Smooth muscle cell (in vitro differentiated cells): ENCODE measurements around the gene ITGA7. TPM values are rescaled to one million over a fixed set of nuclear protein-coding genes. Genes with fewer than 3 reads are reported as not detected.
"Not testable (repeated sequence)": the region's sequence is repeated elsewhere in the genome, so short reads cannot be mapped to it uniquely, and the experiment has no call there.

Source experiments
- DNase-seq: peaks from one replicate; lab custom pipeline; 2025; ENCODE audit not compliant: unreplicated experiment; lab: John Stamatoyannopoulos, UW
- H2AFZ ChIP-seq: fragments of 200-600 bp; sonication (generic); 2 replicates; pipeline ENCODE4 v1.6.0; 2016; ENCODE audit warnings: antibody characterized with exemption, low read depth, mild to moderate bottlenecking
- H3F3A ChIP-seq: fragments of 200-600 bp; sonication (generic); 2 replicates; pipeline ENCODE4 v1.6.0; 2017; ENCODE audit warnings: antibody characterized with exemption, low read depth
- H3K27ac ChIP-seq: fragments of 200-600 bp; sonication (generic); 2 replicates; pipeline ENCODE4 v1.5.1; 2016; ENCODE audit warnings: low read depth, mild to moderate bottlenecking
- H3K27me3 ChIP-seq: fragments of 200-600 bp; sonication (generic); 2 replicates; pipeline ENCODE4 v1.6.1; 2016; ENCODE audit warnings: low read depth, mild to moderate bottlenecking
- H3K36me3 ChIP-seq: fragments of 200-600 bp; sonication (generic); 2 replicates; pipeline ENCODE4 v1.5.1; 2016; ENCODE audit warnings: low read depth
- H3K4me1 ChIP-seq: fragments of 200-600 bp; sonication (generic); 2 replicates; pipeline ENCODE4 v1.5.1; 2016; ENCODE audit warnings: low read depth
- H3K4me2 ChIP-seq: fragments of 200-600 bp; sonication (generic); 2 replicates; pipeline ENCODE4 v1.6.0; 2016; ENCODE audit warnings: mild to moderate bottlenecking
- H3K4me3 ChIP-seq: fragments of 200-600 bp; sonication (generic); 2 replicates; pipeline ENCODE4 v1.5.1; 2016; ENCODE audit warnings: mild to moderate bottlenecking
- H3K79me2 ChIP-seq: fragments of 200-600 bp; sonication (generic); 2 replicates; pipeline ENCODE4 v1.6.0; 2016; ENCODE audit warnings: low read depth, mild to moderate bottlenecking
- H3K9ac ChIP-seq: fragments of 200-600 bp; sonication (generic); 2 replicates; pipeline ENCODE4 v1.6.0; 2016; ENCODE audit warnings: low read depth
- H3K9me3 ChIP-seq: fragments of 200-600 bp; sonication (generic); replicated peaks from 2 replicates; pipeline ENCODE4 v1.5.1; 2016; ENCODE audit warnings: low read depth
- H4K20me1 ChIP-seq: fragments of 200-600 bp; sonication (generic); 2 replicates; pipeline ENCODE4 v1.6.0; 2016; ENCODE audit warnings: low read depth
- CTCF ChIP-seq: fragments of 200-600 bp; sonication (generic); IDR thresholded peaks from 2 replicates; pipeline ENCODE4 v1.5.1; 2017; ENCODE audit warnings: borderline replicate concordance, mild to moderate bottlenecking, antibody characterized with exemption; ENCODE audit not compliant: insufficient read depth, poor library complexity, severe bottlenecking
- WGBS: methylation state at CpG from one replicate; pipeline ENCODE4 v1.1.7; 2016; ENCODE audit warnings: low lambda C conversion rate; 5-methylcytosine and 5-hydroxymethylcytosine counted together
- polyA plus RNA-seq: library from polyadenylated mRNA; unstranded; fragments of >200 nt; fragmentation: Nextera tagmentation; extraction: Ambion mirVana; gene quantifications from 2 replicates; pipeline ENCODE4 v1.2.1, GENCODE V29; 2016
- total RNA-seq: library from RNA; depleted of rRNA; stranded (reverse); fragments of >200 nt; gene quantifications from 2 replicates; pipeline ENCODE4 v1.2.3, GENCODE V29; 2014

The ITGA7 gene
- total and polyA plus RNA-seq, 2 experiments from 2014 or later = 0.90 to 1.1 TPM

- Histone ChIP-seq H3K27ac (no peak overlapping the region), H3K4me1 (no peaks in the 10 kb centered on the region), H3K79me2 (no peaks in the 10 kb centered on the region), H3K9ac (no peak overlapping the region), H4K20me1 (no peaks in the 10 kb centered on the region), H3K9me3 (no peaks in the 10 kb centered on the region), H2AFZ (no peak overlapping the region), H3K36me3 (no peaks in the 10 kb centered on the region), H3K27me3 (peaks cover 4% of the 10 kb centered on the region), H3F3A (no peaks in the 10 kb centered on the region), H3K4me3 (no peak overlapping the region), H3K4me2 (no peak overlapping the region)
- no peak for DNase-seq
- no peak for TF ChIP-seq CTCF
- 91% methylated on average over 3 of the region's 3 CpGs for WGBS
Observed at GRCh38 chr12:55652352-55652751, 55.4 kb downstream of the ITGA7 start.

DNA sequence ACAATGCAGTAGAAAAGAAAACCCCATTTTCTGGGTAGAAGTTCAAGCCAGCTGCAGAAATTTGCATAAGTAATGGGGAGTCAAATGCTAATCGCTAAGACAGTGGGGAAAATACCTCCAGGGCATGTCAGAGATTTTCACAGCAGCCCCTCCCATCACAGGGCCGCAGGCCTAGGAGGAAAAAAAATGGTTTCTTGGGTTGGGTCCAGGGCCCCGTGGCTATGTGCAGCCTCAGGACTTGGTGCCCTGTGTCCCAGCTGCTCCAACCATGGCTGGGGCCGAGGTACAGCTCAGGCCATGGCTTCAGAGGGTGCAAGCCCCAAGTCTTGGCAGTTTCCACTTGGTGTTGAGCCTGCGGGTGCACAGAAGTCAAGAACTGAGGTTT, 56.4 kb downstream of the ITGA7 start:
- Histone ChIP-seq H3K27ac (no peak overlapping the region), H3K4me1 (no peaks in the 10 kb centered on the region), H3K27me3 (no peaks in the 10 kb centered on the region), H4K20me1 (no peaks in the 10 kb centered on the region), H3K79me2 (no peaks in the 10 kb centered on the region), H3K9ac (no peak overlapping the region), H3K36me3 (no peaks in the 10 kb centered on the region), H3F3A (no peaks in the 10 kb centered on the region), H3K4me2 (no peak overlapping the region), H2AFZ (no peak overlapping the region), H3K4me3 (no peak overlapping the region), H3K9me3 (no peaks in the 10 kb centered on the region)
- no peak for TF ChIP-seq CTCF
- no peak for DNase-seq
- 80% methylated on average over 5 of the region's 5 CpGs for WGBS

DNA sequence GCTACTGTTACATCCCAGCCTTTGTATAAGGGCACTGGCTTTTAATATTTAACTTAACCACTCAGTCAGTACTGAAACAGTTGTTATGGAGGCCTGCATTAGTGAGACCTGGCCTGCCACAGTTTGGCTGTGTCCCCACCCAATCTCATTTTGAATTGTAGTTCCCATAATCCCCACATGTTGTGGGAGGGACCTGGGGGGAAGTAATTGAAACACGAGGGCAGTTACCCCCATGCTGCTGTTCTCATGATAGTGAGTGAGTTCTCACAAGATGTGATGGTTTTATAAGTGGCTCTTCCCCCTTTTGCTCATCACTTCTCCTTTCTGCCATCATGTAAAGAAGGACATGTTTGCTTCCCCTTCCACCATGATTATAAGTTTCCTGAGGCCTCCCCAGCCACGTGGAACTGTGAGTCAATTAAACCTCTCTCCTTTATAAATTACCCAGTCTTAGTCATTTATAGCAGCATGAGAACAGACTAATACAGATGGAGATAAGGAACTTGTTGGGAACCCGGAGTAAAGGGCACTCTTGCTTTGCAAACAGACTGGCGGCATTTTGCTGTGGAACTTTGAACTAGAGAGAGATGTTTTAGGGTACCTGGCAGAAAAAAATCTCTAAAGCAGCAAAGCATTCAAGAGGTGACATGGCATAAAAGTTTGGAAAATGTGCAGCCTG, 56.9 kb downstream of the ITGA7 start:
- not testable (repeated sequence) for H3F3A ChIP-seq, H3K27ac ChIP-seq, H2AFZ ChIP-seq, H3K9me3 ChIP-seq, H3K4me1 ChIP-seq, H3K36me3 ChIP-seq, H3K4me2 ChIP-seq, H3K4me3 ChIP-seq, DNase-seq, H3K9ac ChIP-seq, H3K79me2 ChIP-seq, H4K20me1 ChIP-seq, H3K27me3 ChIP-seq
- 64% methylated on average over 4 of the region's 4 CpGs for WGBS

GRCh38 chr12:55647027-55647426, 60.7 kb downstream of the ITGA7 start:
- Histone ChIP-seq H4K20me1 (no peaks in the 10 kb centered on the region), H3K79me2 (no peaks in the 10 kb centered on the region), H3K9me3 (no peaks in the 10 kb centered on the region), H3K4me2 (no peak overlapping the region), H3K27me3 (no peaks in the 10 kb centered on the region), H2AFZ (peak overlapping the region; percentile 48), H3K36me3 (no peaks in the 10 kb centered on the region), H3K27ac (no peak overlapping the region), H3K4me1 (no peaks in the 10 kb centered on the region), H3F3A (no peaks in the 10 kb centered on the region), H3K9ac (no peak overlapping the region), H3K4me3 (no peak overlapping the region)
- no peak for DNase-seq
- TF ChIP-seq CTCF = no peak
- WGBS = 91% methylated on average over 5 of the region's 5 CpGs
